ENCODE measurements around the gene NRXN3.

- TF ChIP-seq CTCF (IDR thresholded peaks at IDR 0.05) (no peak), POLR2A (IDR thresholded peaks at IDR 0.05) (no peak)
Measured at GRCh38 chr14:79652513-79653307, 1482.5 kb downstream of the NRXN3 start.
